PC-3 (cell line): ENCODE results near the gene BNIP5.

Source experiments
- CTCF ChIP-seq: fragments of 300-600 bp; sonication (generic); conservative IDR thresholded peaks from 2 replicates; pipeline ENCODE4 v1.5.1; 2017; ENCODE audit warnings: antibody characterized with exemption, low read depth, mild to moderate bottlenecking, low read length
- EZH2 ChIP-seq: fragments of 300-600 bp; sonication (generic); IDR thresholded peaks from one replicate; pipeline ENCODE4 v1.6.1; 2017; ENCODE audit warnings: antibody characterized with exemption, mild to moderate bottlenecking, low read length; ENCODE audit not compliant: unreplicated experiment
- EZH2phosphoT487 ChIP-seq: fragments of 300-600 bp; sonication (generic); IDR thresholded peaks from 2 replicates; pipeline ENCODE4 v1.6.1; 2018; ENCODE audit warnings: mild to moderate bottlenecking, antibody characterized with exemption, low read length, borderline replicate concordance

- no peak for TF ChIP-seq CTCF
- no peak for TF ChIP-seq EZH2
- no peak for TF ChIP-seq EZH2phosphoT487
Observed at GRCh38 chr6:36292170-36292569, 44.5 kb downstream of the BNIP5 start.
